Measurements from ENCODE around the gene KSR2. TPM values are rescaled to one million over a fixed set of nuclear protein-coding genes. Genes with fewer than 3 reads are reported as not detected.

The KSR2 gene
- total RNA-seq, 4 donors from 2014 or later, result 0.02 to 0.10 TPM; not detected in 2

DNA sequence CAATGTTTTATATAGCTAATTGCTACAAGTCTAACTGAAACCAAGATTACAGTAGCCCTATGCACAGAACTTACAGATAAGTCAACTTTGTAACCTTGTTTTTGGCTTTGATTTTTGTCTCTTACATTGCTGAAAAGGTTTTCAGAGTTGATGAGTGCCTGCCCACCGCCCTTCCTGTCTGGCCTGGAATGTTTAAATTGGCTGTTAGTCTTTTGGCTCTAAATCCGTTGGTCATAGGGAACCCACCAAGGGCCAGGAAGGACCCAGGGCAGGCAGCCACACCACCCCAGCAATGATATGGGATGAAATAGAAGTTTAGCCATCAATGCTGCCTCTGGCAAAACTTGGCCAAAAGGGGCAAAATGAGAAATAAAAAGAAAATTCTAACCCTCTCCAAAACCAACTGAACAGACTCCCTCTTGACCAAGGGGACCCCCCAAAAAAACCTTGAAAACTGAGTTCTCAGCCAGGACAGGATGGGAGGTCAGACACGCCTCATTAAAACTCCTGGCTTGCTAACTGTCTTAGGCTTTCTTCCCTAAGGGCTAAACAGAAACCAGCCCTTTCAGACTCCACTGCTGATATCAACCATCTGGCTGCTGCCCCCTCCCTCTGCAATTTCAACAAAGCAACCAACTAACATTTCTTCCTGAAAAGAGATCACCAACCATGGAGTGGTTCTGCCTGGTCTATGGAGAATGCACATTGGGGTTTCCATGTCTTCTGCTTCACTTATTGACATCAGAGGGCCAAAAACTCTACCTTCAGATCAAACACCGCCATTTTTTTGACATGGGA is 365.3 kb downstream of the KSR2 start:
- DNase-seq (no peak), ATAC-seq (no peak)
- in situ Hi-C loops (cut with MboI; ENCODE audit: low sequenced_read_pairs in 4 of 4) (no loop called here), intact Hi-C loops (cut with DNase I; ENCODE audit: low total_unique reads) (no loop called here)
- no peaks in the 10 kb centered on the region for H3K36me3 ChIP-seq
- no peak overlapping the region for H3K4me3 ChIP-seq
- no peak overlapping the region for H3K27ac ChIP-seq
- no peak for TF ChIP-seq POLR2A (IDR thresholded peaks at IDR 0.05)
- TF ChIP-seq, protein P1, sequence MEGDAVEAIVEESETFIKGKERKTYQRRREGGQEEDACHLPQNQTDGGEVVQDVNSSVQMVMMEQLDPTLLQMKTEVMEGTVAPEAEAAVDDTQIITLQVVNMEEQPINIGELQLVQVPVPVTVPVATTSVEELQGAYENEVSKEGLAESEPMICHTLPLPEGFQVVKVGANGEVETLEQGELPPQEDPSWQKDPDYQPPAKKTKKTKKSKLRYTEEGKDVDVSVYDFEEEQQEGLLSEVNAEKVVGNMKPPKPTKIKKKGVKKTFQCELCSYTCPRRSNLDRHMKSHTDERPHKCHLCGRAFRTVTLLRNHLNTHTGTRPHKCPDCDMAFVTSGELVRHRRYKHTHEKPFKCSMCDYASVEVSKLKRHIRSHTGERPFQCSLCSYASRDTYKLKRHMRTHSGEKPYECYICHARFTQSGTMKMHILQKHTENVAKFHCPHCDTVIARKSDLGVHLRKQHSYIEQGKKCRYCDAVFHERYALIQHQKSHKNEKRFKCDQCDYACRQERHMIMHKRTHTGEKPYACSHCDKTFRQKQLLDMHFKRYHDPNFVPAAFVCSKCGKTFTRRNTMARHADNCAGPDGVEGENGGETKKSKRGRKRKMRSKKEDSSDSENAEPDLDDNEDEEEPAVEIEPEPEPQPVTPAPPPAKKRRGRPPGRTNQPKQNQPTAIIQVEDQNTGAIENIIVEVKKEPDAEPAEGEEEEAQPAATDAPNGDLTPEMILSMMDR (IDR thresholded peaks at IDR 0.05 in 4 of 5, conservative IDR thresholded peaks at IDR 0.05 in 1 of 5), result no peak
- no peaks in the 10 kb centered on the region for H3K4me1 ChIP-seq
- H3K9me3 ChIP-seq, result no peaks in the 10 kb centered on the region
- H3K27me3 ChIP-seq, result peaks cover 0 to 6% (median 0%) of the 10 kb centered on the region in 3 donors

DNA sequence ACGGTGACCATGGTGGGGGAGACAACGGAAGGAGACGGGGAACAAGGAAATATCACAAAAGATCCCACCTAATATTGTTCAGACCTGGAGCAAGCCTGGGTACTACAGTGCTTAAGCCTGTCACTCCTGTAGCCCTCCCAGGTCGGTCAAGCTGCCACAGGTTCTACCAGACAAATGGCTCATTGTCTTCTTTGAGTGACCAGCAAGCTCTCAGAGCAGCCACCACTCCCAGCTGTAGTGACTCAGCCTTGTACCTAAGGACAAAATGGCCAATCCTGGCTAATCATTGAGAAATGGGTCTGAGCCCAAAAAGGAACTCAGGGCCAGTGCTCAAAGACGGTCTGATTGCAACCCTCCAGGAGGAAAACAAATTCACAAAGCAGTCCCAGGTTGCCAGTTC is 368.9 kb downstream of the KSR2 start:
- H3K36me3 ChIP-seq, result no peaks in the 10 kb centered on the region
- TF ChIP-seq, protein P1 (IDR thresholded peaks at IDR 0.05 in 4 of 5, conservative IDR thresholded peaks at IDR 0.05 in 1 of 5), result no peak
- TF ChIP-seq POLR2A (IDR thresholded peaks at IDR 0.05), result no peak
- DNase-seq (no peak), ATAC-seq (no peak)
- in situ Hi-C loops (cut with MboI; ENCODE audit: low sequenced_read_pairs in 4 of 4), result loop anchor here in 3 of 4 donors (25.0 kb wide), 2 partner anchors 363 to 388 kb away; no protein-coding TSS in a partner anchor
- no peaks in the 10 kb centered on the region for H3K4me1 ChIP-seq
- no peak overlapping the region for H3K27ac ChIP-seq
- no peaks in the 10 kb centered on the region for H3K9me3 ChIP-seq
- intact Hi-C loops (cut with DNase I; ENCODE audit: low total_unique reads), result no loop called here
- peaks cover 0 to 6% (median 0%) of the 10 kb centered on the region in 3 donors for H3K27me3 ChIP-seq
- H3K4me3 ChIP-seq, result no peak overlapping the region

DNA sequence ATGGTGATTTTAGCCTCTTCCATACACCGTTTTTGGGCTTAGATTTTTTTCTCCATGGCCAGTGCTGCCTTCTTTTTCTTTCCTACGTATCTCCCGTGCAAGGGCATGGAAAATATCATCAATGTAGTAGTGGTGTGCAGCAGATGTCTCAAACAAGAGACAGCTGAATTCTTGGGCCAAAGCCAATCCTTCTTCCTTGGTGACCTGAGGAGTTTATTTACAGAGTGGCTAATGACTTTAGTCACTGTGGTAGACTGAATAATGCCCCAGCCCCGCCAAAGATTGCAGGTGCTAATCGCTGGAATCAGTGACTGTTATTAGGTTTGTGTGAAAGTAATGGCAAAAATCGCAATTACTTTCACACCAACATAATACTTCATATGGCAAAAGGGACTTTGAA is 371.8 kb downstream of the KSR2 start:
- TF ChIP-seq POLR2A (IDR thresholded peaks at IDR 0.05), result no peak
- TF ChIP-seq, protein P1 (IDR thresholded peaks at IDR 0.05 in 4 of 5, conservative IDR thresholded peaks at IDR 0.05 in 1 of 5), result no peak
- Histone ChIP-seq H3K4me3 (no peak overlapping the region), H3K9me3 (no peaks in the 10 kb centered on the region), H3K27me3 (peaks cover 0 to 8% (median 0%) of the 10 kb centered on the region in 3 donors), H3K27ac (no peak overlapping the region), H3K4me1 (no peaks in the 10 kb centered on the region), H3K36me3 (no peaks in the 10 kb centered on the region)
- in situ Hi-C loops (cut with MboI; ENCODE audit: low sequenced_read_pairs in 4 of 4), result loop anchor here in 3 of 4 donors (25.0 kb wide), 2 partner anchors 360 to 385 kb away; no protein-coding TSS in a partner anchor
- intact Hi-C loops (cut with DNase I; ENCODE audit: low total_unique reads), result no loop called here
- DNase-seq (no peak), ATAC-seq (no peak)

DNA sequence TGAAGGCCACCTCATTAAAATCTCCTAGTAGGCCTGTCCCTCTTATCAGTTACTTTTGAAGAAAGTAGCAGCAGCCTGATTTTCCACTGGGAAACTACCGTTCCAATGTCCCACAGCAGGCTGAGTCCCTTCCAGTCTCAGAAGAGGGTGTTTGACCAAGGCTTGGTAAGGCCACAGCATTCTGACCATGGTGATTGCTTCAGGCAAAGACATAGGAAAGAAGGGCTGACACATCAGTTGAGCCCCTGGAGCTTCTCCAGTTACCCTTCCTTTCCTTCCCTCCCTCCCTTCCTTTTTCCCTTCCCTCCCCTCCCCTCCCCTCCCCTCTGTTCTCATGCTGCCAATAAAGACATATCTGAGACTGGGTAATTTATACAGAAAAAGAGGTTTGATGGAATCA is 373.0 kb downstream of the KSR2 start:
- Histone ChIP-seq H3K4me3 (no peak overlapping the region), H3K27me3 (peaks cover 0 to 8% (median 0%) of the 10 kb centered on the region in 3 donors), H3K9me3 (no peaks in the 10 kb centered on the region), H3K27ac (no peak overlapping the region), H3K4me1 (no peaks in the 10 kb centered on the region), H3K36me3 (no peaks in the 10 kb centered on the region)
- no peak for ATAC-seq
- DNase-seq, result no peak
- no peak for TF ChIP-seq POLR2A (IDR thresholded peaks at IDR 0.05)
- TF ChIP-seq, protein P1 (IDR thresholded peaks at IDR 0.05 in 4 of 5, conservative IDR thresholded peaks at IDR 0.05 in 1 of 5), result no peak
- intact Hi-C loops (cut with DNase I; ENCODE audit: low total_unique reads), result no loop called here
- in situ Hi-C loops (cut with MboI; ENCODE audit: low sequenced_read_pairs in 4 of 4), result loop anchor here in 3 of 4 donors (25.0 kb wide), 2 partner anchors 358 to 383 kb away; no protein-coding TSS in a partner anchor

Data from gastrocnemius medialis (tissue), 4 donors.